PFSK-1 (cell line): Measurements from ENCODE around the gene CTNNA3.

Experiments used
- POLR2AphosphoS5 ChIP-seq: IDR thresholded peaks from 2 replicates; pipeline ENCODE4 v1.6.1; 2012; ENCODE audit warnings: low read depth, mild to moderate bottlenecking, control low read depth, low read length, moderate library complexity
- REST ChIP-seq, 2 experiments: IDR thresholded peaks; 2 replicates each; pipeline versions ENCODE4 v1.6.1 to v1.8.0; 2011 to 2012; ENCODE audit warnings: low read depth in 2 of 2, low read length in 2 of 2, control low read depth in 1 of 2, inconsistent platforms in 1 of 2, mild to moderate bottlenecking in 1 of 2, moderate library complexity in 1 of 2; ENCODE audit not compliant: insufficient read depth in 1 of 2
- SIN3A ChIP-seq: IDR thresholded peaks from 2 replicates; pipeline ENCODE4 v1.6.1; 2012; ENCODE audit warnings: mild to moderate bottlenecking, low read length, moderate library complexity, borderline replicate concordance; ENCODE audit not compliant: insufficient read depth

- no peak for TF ChIP-seq POLR2AphosphoS5
- no peak for TF ChIP-seq REST (IDR thresholded peaks at IDR 0.05; ENCODE audit: insufficient read depth in 1 of 2, low read depth in 2 of 2, low read length in 2 of 2)
- TF ChIP-seq SIN3A = no peak
Observed at GRCh38 chr10:67239864-67240497, 456.0 kb downstream of the CTNNA3 start.
